Measurements from ENCODE around the gene DPP6.

DNA sequence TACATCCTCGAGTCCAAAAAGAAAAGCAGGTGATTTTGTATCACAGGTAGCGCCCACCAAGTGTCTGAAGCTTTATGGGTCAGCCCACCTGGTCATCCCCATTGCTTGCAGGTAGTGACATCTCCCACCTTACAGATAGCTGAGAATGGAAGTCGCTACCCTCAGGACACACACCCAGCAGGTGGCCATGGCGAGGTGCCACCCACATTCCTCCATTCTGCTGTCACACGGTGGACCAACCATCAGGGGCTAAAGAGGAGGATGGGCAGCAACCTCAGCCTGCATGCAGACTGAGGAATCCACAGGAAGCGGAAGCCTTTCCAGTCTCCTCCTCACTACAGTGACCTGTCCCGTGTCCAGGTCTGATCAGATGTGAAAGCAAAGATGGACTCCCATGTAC lies 787.9 kb downstream of the DPP6 start:
- TF ChIP-seq, protein P1, sequence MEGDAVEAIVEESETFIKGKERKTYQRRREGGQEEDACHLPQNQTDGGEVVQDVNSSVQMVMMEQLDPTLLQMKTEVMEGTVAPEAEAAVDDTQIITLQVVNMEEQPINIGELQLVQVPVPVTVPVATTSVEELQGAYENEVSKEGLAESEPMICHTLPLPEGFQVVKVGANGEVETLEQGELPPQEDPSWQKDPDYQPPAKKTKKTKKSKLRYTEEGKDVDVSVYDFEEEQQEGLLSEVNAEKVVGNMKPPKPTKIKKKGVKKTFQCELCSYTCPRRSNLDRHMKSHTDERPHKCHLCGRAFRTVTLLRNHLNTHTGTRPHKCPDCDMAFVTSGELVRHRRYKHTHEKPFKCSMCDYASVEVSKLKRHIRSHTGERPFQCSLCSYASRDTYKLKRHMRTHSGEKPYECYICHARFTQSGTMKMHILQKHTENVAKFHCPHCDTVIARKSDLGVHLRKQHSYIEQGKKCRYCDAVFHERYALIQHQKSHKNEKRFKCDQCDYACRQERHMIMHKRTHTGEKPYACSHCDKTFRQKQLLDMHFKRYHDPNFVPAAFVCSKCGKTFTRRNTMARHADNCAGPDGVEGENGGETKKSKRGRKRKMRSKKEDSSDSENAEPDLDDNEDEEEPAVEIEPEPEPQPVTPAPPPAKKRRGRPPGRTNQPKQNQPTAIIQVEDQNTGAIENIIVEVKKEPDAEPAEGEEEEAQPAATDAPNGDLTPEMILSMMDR (IDR thresholded peaks at IDR 0.05) = no peak
- TF ChIP-seq POLR2A (IDR thresholded peaks at IDR 0.05) = no peak
- no peak for TF ChIP-seq POLR2AphosphoS5 (IDR thresholded peaks at IDR 0.05)

All from transverse colon (tissue), 4 donors.